GM21528 (cell line): Measurements from ENCODE around the gene ZFP92.
"Not testable (repeated sequence)": the region's sequence is repeated elsewhere in the genome, so short reads cannot be mapped to it uniquely, and the experiment has no call there.

ENCODE experiments used
- ATAC-seq: cut with Tn5 transposase; IDR thresholded peaks from one replicate; pipeline ENCODE4 v1.9.1; 2021; ENCODE audit warnings: mild to moderate bottlenecking, moderate library complexity; ENCODE audit not compliant: unreplicated experiment, low FRiP score

Gene ZFP92

GRCh38 chrX:153384973-153385372, 26.3 kb upstream of the ZFP92 start:
- ATAC-seq, result not testable (repeated sequence)

GRCh38 chrX:153386097-153386496, 25.2 kb upstream of the ZFP92 start:
- ATAC-seq, result no peak

- ATAC-seq, result no peak
These were observed 23.9 kb upstream of the ZFP92 start for GRCh38 chrX:153387345-153387744.

GRCh38 chrX:153387987-153388721, 23.1 kb upstream of the ZFP92 start:
- no peak for ATAC-seq

- ATAC-seq, result no peak
These were observed 22.4 kb upstream of the ZFP92 start for GRCh38 chrX:153388722-153389459.

- not testable (repeated sequence) for ATAC-seq
These were observed 21.9 kb upstream of the ZFP92 start for GRCh38 chrX:153389460-153389768.

GRCh38 chrX:153392642-153393321, 18.5 kb upstream of the ZFP92 start:
- no peak for ATAC-seq

GRCh38 chrX:153394612-153395011, 16.7 kb upstream of the ZFP92 start:
- no peak for ATAC-seq

GRCh38 chrX:153395613-153396319, 15.5 kb upstream of the ZFP92 start:
- ATAC-seq, result no peak

- ATAC-seq, result no peak
These were observed 14.7 kb upstream of the ZFP92 start for GRCh38 chrX:153396320-153397195.

- no peak for ATAC-seq
These were observed 13.9 kb upstream of the ZFP92 start for GRCh38 chrX:153397256-153397960.

- no peak for ATAC-seq
These were observed 12.9 kb upstream of the ZFP92 start for GRCh38 chrX:153398275-153398960.

- ATAC-seq, result no peak
These were observed 10.8 kb upstream of the ZFP92 start for GRCh38 chrX:153400146-153401132.

GRCh38 chrX:153401133-153401764, 10.0 kb upstream of the ZFP92 start, which contains the start of gene PNMA6E:
PNMA6E (minus strand) TSS chrX:153401350; CDS start chrX:153398849, 2,501 bp downstream.
- ATAC-seq, result no peak

- not testable (repeated sequence) for ATAC-seq
These were observed 6.9 kb upstream of the ZFP92 start for GRCh38 chrX:153404333-153404732.

GRCh38 chrX:153405426-153405825, 5.8 kb upstream of the ZFP92 start:
- no peak for ATAC-seq

GRCh38 chrX:153406011-153406410, 5.3 kb upstream of the ZFP92 start:
- ATAC-seq, result no peak
